ENCODE measurements around the gene ITPKB.

Gene ITPKB

GRCh38 chr1:226738995-226739695, at the start of gene ITPKB:
TSS of gene ITPKB (minus strand) at chr1:226739282. CDS start at chr1:226737458, 1,824 bp downstream.
- TF ChIP-seq, protein P1, sequence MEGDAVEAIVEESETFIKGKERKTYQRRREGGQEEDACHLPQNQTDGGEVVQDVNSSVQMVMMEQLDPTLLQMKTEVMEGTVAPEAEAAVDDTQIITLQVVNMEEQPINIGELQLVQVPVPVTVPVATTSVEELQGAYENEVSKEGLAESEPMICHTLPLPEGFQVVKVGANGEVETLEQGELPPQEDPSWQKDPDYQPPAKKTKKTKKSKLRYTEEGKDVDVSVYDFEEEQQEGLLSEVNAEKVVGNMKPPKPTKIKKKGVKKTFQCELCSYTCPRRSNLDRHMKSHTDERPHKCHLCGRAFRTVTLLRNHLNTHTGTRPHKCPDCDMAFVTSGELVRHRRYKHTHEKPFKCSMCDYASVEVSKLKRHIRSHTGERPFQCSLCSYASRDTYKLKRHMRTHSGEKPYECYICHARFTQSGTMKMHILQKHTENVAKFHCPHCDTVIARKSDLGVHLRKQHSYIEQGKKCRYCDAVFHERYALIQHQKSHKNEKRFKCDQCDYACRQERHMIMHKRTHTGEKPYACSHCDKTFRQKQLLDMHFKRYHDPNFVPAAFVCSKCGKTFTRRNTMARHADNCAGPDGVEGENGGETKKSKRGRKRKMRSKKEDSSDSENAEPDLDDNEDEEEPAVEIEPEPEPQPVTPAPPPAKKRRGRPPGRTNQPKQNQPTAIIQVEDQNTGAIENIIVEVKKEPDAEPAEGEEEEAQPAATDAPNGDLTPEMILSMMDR (IDR thresholded peaks at IDR 0.05; ENCODE audit: insufficient read depth, low read length, poor library complexity, severe bottlenecking), result no peak
- H3K36me3 ChIP-seq (ENCODE audit: control insufficient read depth, insufficient read depth, low read length), result peaks cover 5% of the 10 kb centered on the region
- H3K27me3 ChIP-seq (replicated peaks; ENCODE audit: control insufficient read depth, insufficient read depth, low read length), result no peaks in the 10 kb centered on the region
- H3K4me3 ChIP-seq (replicated peaks; ENCODE audit: low read depth, low read length), result peak within 1 kb of the TSS; percentile 90
- peak; percentile 68 for DNase-seq (ENCODE audit: extremely low read depth, insufficient read length)

- TF ChIP-seq, protein P1 (IDR thresholded peaks at IDR 0.05; ENCODE audit: insufficient read depth, low read length, poor library complexity, severe bottlenecking), result no peak
- Histone ChIP-seq H3K27me3 (replicated peaks; ENCODE audit: control insufficient read depth, insufficient read depth, low read length) (no peaks in the 10 kb centered on the region), H3K4me3 (replicated peaks; ENCODE audit: low read depth, low read length) (no peak overlapping the region), H3K36me3 (ENCODE audit: control insufficient read depth, insufficient read depth, low read length) (no peaks in the 10 kb centered on the region)
- no peak for DNase-seq (ENCODE audit: extremely low read depth, insufficient read length)
These were observed 48.6 kb upstream of the ITPKB start for GRCh38 chr1:226787638-226788037.

GRCh38 chr1:226787071-226787470, 48.0 kb upstream of the ITPKB start:
- TF ChIP-seq, protein P1 (IDR thresholded peaks at IDR 0.05; ENCODE audit: insufficient read depth, low read length, poor library complexity, severe bottlenecking), result no peak
- Histone ChIP-seq H3K4me3 (replicated peaks; ENCODE audit: low read depth, low read length) (no peak overlapping the region), H3K27me3 (replicated peaks; ENCODE audit: control insufficient read depth, insufficient read depth, low read length) (no peaks in the 10 kb centered on the region), H3K36me3 (ENCODE audit: control insufficient read depth, insufficient read depth, low read length) (no peaks in the 10 kb centered on the region)
- no peak for DNase-seq (ENCODE audit: extremely low read depth, insufficient read length)

DNA sequence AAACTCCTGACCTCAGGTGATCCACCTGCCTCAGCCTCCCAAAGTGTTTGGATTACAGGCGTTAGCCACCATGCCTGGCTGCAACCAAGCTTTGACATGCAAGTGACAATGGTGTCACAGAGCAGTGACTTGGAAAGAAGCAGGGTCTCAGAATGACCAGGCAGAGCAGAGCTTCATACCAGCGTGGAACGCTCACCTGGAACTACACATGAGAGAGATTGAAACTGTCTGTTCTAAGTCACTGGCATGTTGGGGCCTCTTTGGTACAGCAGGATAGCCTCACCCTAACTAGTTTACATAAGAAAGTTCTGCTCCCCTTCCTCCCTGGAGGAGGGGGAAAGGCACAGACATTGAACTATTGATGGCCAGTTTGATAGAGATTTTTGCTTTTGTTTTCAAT, 47.5 kb upstream of the ITPKB start:
- TF ChIP-seq, protein P1 (IDR thresholded peaks at IDR 0.05; ENCODE audit: insufficient read depth, low read length, poor library complexity, severe bottlenecking), result no peak
- DNase-seq (ENCODE audit: extremely low read depth, insufficient read length), result peak; percentile 70
- no peaks in the 10 kb centered on the region for H3K36me3 ChIP-seq (ENCODE audit: control insufficient read depth, insufficient read depth, low read length)
- H3K4me3 ChIP-seq (replicated peaks; ENCODE audit: low read depth, low read length), result no peak overlapping the region
- no peaks in the 10 kb centered on the region for H3K27me3 ChIP-seq (replicated peaks; ENCODE audit: control insufficient read depth, insufficient read depth, low read length)

DNA sequence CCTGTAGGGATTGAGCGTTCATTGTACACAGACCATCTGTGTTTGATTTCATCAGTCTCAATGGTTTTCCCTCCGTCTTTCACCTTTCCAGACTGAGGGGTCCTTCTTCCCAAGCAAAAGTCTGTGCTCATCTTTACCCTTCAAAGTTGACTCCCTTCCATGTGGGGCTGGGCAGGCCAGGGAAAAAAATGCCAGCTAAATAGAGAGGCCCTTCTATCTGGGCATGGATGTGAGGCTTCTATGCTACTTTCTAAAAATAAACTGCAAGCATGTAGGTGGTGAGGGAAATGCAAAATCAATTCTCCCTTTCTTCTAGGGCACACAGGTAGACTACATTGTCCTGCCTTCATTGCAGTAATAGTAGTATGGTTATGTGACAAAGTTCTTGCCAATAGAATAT, 46.7 kb upstream of the ITPKB start:
- Histone ChIP-seq H3K36me3 (ENCODE audit: control insufficient read depth, insufficient read depth, low read length) (no peaks in the 10 kb centered on the region), H3K27me3 (replicated peaks; ENCODE audit: control insufficient read depth, insufficient read depth, low read length) (no peaks in the 10 kb centered on the region), H3K4me3 (replicated peaks; ENCODE audit: low read depth, low read length) (no peak overlapping the region)
- DNase-seq (ENCODE audit: extremely low read depth, insufficient read length), result no peak
- TF ChIP-seq, protein P1 (IDR thresholded peaks at IDR 0.05; ENCODE audit: insufficient read depth, low read length, poor library complexity, severe bottlenecking), result no peak
